HG03558 (cell line): ENCODE measurements around the gene RNASE11.
"Not testable (repeated sequence)": the region's sequence is repeated elsewhere in the genome, so short reads cannot be mapped to it uniquely, and the experiment has no call there.

Source experiments
- ATAC-seq: cut with Tn5 transposase; IDR thresholded peaks from one replicate; pipeline ENCODE4 v1.9.1; 2021; ENCODE audit warnings: moderate number of reproducible peaks; ENCODE audit not compliant: unreplicated experiment; ENCODE audit errors: extremely low read depth

RNASE11 gene

DNA sequence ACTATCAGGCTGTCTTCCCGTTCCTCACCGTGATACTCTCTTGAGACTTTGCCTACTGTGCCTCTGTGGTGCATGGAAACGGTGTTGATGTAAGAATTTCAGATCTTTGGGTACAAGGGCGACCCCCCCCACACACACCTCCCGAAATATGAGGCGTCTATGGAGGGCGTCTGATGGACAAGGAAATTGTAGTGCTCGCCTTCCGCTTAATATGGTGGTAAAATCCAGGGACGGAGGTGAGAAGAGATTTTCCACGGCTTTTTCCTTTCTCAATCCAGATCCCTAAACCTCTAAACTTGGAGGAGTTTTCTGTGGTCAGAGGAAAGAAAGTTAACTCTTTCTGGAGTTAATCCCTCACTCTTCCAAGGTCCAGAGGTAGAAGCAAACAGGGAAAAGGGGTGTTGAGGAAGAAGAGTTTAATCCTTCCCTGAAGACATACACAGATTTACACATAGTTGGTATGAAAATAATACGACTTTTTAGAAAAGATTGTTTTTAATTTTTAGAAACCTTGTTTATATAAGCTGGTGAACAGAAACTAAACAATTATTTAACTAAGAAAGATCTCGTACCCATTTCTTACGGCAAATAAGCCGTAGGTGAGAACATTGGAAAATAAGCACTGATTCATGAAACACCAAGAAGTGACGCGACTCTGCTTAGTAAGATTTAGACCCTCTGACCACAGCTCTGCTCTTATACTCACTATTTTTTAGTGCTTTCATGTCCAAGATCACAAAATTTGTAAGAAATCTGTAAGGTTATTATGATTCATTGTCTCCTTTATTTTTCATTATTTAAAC, 26.4 kb upstream of the RNASE11 start:
- peak; percentile 2 for ATAC-seq

DNA sequence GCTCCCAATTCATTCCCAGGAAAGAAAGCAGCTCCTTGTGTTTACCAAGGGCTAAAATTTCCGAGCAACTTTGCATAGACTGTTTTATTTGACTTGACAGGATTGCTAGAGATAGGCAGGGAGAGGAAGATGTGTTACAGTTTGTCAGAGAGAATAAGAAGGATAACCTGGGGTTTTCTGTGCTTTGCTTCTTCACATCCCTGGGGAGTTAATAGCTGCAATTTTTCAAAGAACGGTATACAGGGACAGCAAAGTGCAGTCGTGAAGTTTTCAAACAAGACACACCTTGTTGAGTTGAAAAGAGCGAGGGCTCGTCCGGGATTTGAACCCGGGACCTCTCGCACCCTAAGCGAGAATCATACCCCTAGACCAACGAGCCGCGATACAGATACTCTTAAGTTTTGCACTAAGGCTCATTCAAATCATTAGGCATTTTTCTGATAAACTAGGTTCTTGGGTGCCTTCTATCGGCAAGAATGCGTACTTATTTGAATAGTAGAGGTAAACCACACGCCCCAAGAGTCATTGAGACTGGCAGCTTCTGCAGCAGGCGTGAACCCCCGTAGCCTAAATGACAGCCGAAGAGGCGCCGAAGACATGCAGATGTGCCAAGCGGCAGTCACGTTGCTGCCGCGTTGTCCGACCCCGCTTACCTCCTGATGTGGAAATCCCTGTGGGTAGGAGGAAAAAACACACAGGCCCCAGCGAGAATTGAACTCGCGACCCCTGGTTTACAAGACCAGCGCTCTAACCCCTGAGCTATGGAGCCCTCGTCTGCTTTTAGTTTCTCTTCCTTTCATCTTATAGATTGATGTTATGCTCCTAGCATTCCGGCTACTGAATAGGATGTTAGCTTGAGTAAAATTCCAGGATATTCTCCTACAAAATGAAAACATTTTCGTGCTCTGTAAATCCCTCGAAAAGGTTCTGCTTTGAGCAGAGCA, 25.6 kb upstream of the RNASE11 start:
- ATAC-seq = peak; percentile 52

DNA sequence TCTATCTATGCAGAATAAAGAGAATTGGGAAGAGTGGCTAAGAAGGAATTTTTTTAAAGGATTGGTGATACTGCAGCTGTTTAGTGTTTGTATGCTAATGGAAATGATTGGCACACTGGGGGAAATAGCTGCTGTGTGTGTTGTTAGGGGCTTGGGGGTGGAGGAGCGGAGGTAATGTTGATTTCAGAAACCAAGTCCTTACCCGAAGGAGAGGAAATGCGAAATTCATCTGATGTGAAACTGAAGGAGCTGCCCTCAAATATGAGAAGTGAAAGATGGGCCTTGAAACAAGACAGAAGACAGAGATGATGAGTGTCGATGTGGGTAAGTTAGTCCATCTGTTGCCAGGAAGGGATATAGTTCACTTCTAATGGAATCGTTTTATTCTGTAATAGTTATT, 24.6 kb upstream of the RNASE11 start:
- ATAC-seq = no peak

DNA sequence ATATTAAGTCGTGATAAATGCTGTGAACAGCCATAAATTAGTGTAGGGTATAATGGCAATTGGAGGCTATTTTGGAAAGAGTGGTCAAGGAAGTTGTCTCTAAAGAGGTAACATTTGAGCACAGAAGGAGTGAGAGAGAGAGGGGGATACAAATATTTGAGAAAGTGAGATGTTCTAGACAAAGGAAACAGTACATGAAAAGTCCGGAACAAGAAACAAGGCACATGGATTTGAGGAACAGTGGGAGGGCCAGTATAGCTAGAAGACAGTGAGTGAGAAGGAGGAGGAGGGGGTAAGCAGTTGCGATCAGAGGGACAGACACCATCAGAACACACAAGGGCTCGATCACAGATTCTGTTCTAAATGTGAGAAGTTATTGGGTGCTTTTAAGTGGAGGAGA, 23.5 kb upstream of the RNASE11 start:
- no peak for ATAC-seq

DNA sequence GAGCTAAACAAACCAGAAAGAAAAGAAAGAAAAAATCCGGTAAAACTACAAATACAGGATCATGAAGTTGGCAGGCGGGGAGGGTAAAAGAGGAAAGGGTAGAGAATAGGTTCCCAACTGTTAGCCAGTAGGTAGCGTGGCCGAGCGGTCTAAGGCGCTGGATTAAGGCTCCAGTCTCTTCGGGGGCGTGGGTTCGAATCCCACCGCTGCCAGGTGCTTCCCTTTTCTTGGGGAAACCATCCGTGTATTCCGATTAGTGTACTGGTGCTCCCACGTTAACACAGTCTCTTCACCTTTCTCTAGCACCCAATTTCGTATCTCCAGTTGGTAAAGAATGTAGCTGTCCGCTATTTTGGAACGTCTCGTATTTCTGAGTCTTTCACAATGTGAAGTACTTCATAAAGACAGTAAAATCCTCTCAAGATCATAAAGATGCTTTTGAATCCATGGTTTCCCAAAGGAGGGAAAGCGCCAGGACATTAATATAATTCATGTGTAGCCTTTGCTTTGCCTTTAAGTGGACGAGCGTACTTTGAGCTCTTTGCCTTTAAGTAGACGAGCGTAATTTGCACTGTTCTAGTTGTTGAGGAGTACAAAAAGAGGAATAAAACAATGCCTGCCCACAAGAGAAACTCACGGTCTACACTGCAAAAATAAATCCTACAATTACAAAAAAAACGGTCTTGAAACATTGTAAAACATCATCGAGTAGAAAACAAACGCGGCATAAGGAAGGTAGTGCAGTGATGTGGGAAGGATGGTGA, 22.4 kb upstream of the RNASE11 start:
- no peak for ATAC-seq

DNA sequence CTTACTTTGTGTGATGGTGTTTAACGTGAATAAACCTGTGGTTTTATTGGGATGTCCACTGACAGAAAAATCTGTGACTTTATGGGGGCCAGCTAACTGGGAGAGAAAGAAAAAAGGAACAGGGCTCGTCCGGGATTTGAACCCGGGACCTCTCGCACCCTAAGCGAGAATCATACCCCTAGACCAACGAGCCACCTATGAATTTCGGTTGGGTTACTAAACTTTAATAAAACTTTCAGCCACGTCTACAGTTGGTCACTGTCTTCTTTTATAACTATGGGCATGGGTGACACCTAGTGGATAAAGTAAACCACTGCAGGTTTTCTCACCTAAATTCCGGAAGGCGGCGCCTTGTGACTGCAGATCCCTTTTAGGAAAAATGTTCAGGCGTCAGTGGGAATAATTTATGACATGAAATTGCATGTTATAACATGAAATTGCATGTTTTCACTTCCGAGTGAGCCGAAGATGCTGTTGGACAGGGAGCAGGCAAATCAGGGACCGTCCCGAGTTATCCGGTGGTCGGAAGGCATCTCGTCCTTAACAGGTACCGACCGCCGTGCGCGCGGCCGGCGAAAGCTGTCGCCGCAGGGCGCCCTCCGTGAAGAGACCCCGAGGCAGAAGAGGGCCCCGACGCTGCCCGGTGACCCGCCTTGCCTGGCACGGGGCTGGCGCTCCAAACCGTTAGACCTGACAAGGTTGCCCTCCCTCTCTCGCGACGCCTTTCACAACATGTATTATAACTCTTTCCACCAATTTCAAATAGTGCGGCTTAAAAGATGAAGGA, 21.6 kb upstream of the RNASE11 start:
- no peak for ATAC-seq

DNA sequence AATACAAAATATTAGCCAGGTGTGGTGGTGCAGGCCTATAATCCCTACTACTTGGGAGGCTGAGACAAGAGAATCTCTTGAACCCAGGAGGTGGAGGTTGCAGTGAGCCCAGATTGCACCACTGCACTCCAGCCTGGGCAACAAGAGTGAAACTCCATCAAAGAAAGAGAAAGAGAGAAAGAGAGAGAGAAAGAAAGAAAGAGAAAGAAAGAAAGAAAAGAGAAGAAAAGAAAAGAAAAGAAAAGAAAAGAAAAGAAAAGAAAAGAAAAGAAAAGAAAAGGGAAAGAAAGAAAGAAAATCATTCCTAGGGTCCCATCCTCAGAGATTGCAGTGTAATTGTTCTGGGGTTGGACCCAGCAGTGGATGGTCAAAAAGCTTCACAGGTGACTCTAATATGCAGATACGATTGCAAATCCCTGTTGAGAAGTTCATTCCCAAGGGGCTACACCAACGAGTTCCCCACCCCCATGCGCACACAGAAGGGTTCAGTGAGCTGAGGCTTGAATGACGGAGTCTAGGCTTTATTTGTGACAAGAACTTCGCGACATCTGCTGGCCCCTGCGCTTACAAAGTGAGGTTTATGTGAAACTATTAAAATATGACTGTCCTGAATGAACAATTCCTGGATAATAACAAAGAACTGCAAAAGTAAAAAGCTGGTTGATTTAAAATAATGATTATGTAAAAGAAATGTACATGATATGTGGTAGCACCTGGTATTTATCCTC, 20.7 kb upstream of the RNASE11 start:
- no peak for ATAC-seq

DNA sequence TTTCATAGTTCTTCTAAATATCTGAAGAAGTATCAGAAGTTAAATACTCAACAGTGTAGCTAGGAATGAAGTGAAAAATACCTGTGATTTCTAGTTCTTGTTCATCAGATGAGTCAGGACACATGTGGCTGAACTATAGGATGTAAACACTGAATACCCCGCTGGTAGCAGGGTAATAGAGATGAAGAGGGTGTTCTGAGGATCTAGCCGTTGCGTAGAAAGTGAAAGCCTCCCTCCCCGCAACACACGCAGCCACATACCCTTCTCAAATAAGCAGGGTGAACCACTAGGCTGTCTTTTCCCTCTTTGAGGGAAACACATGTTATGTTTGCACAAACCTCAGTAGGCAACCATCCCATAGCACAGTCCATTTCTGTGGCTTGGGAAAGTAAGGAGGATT, 19.8 kb upstream of the RNASE11 start:
- no peak for ATAC-seq

DNA sequence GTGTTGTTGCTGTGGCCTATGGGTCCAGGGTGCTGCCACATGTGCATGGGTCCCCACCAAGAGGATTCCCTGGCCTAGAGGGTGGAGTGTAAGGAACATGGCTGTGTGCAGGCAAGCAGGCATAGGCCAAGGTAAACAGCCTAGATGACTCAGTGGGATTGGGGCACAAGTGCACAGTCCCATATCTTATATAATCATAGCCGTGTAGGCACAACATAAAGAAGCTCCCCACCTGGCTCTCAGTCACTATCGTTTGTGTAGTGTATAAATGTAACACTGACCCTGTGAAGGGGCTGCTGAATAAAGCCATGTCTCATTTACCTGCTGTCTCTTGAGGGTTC, 19.1 kb upstream of the RNASE11 start:
- no peak for ATAC-seq

DNA sequence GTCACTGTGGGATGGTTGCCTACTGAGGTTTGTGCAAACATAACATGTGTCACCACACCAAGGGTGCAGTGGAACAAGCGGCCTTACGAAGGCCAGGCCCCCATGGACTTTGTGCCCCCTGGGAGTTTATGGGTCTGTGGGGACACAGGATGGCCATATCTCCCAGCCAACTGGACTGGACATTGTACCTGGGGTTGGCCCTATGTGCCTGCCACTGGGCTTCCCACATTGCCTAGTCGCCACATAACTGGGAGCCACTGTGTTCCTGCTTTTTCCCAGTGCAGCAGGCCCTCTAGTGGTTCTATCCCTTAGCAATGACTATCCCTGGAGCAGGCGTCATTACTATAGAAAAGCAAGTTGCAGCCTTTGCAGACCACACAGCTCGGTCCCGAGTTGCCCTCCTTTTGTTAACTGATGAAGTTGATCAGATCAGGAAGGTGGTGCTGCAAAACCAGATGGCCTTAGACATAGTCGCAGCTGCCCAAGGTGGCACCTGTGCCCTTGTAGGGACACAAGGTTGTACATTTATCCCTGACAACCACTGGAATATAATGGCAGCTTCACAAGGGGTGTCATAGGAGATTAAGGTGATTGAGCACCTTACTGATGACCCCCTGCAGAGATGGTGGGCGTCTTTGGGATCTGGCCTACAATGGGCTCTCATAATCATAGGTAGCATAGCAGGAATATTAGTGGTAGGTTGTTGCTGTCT, 18.5 kb upstream of the RNASE11 start:
- ATAC-seq = no peak

DNA sequence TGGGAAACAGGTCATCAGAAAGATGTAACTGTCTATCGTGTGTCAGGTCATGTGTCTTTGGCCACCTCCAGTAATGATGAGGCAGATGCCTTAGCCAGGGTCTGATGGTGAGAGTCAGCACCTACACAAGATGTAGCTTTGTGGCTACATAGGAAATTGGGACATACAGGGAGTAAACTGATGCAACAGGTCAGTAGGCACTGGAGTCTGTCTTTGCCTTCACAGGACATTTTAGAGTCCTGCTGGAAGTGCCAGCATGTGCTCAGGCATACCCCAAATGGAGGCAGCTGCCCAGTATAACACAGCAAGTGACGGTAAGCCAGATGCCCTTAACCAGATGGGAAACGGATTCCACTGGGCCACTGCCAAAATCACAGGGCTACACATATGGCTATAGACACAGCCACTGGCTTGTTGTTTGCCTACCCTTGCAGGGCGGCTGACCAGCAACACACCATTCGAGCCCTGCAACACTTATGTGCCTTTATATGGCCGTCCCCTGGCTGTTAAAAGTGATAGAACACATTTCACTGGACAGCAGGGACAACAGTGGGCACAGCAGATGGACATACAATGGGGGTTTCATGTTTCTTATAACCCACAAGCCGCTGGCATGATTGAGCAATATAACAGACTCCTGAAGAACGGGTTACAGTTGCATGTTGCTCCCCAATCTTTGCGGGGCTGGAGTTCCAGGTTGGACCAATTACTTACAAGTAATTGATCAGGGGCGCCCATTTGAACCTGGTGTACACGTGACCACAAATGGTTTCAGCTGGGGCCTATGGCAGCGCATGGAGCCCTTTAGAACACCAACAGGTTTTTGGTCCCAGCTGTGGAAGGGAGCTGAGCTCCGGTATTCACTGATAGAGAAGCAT, 16.3 kb upstream of the RNASE11 start:
- ATAC-seq = no peak

DNA sequence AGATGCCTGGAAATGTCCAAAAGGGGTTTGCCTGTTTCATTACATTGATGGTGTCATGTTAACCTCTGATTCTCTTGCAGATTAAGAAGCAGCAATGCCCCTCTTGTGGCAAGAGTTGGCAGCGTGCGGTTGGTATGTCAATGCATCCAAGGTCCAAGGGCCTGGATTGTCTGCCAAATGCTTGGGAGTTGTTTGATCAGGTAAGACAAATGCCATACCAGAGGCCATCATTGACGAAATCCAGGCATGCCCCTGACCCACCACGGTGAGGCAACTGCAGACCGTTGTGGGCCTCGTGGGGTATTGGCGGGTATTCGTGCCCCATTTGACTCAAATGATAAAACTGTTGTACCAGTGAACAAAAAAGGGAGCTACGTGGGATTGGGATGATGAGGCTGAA, 14.8 kb upstream of the RNASE11 start:
- ATAC-seq = no peak

DNA sequence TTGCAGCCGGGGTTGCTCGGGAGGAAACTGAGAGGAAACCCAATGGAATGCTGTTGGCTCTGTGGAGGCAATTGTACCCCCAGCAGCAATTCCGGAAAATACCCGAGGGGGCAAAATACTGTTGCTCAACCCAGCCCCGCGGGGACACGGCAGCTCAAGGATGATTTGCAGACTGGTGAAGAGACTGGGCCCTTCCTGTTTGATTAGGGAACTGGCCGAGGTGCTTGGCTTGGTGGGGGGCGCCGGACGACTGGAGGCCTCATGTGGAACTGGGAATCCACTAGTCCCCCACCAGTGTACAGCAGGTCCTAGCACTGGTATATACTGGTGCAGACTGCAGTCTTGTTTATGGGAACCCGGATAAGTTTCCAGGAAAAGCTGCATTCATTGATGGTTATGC, 13.7 kb upstream of the RNASE11 start:
- no peak for ATAC-seq

DNA sequence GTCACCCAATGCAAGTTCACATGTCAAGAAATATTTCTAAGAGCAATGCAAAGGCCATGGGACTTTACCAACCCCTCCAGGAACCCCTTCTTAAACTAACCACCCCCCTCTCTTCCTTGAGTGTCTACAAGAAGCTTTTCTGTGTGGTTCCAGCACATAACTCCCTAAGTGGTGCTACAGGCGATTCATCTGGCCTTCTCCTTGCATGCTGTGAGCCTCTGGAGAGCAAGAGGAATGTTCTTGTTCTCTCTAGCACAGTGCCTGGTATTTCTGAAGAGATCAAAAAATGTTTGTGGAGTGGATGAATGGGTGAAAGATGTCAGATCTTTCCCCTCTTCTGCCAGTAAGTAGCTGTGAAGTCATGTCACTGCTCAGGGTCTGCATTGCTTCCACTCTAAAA, 9.3 kb upstream of the RNASE11 start:
- ATAC-seq = no peak

DNA sequence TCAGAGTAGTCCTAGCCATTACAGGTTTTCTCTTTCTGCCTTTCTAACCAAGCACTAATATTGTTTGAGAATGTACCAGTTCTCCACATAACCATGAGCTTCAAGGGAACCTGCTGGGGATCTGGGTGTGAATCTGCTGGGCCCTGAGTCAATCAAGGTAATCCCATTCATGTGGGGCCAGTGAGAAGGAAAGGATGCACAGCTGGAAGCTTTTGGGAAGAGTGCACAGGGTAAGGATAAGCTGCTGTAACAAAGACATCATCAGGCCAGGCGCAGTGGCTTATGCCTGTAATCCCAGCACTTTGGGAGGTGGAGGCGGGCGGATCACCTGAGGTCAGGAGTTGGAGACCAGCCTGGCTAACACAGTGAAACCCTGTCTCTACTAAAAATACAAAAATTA, 7.9 kb upstream of the RNASE11 start:
- not testable (repeated sequence) for ATAC-seq

DNA sequence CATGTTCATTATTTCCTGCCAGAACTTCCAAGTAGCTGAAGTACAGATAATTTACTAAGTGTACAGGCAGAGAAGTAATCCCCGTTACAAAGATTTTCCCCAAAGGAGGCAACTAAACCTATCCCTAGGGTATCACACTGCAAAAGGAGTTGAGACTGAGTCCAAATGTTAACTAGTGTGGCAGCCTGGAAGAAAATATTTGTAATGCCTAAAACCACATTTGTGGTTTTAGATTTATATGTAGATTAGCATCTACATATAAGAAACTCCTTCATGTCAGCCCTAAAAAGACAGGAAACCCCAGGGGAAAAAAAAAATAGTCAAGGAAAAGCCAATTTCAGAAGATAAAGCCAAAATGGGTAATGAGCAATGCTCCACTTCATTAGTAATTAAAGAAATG, 4.8 kb upstream of the RNASE11 start:
- ATAC-seq = no peak

DNA sequence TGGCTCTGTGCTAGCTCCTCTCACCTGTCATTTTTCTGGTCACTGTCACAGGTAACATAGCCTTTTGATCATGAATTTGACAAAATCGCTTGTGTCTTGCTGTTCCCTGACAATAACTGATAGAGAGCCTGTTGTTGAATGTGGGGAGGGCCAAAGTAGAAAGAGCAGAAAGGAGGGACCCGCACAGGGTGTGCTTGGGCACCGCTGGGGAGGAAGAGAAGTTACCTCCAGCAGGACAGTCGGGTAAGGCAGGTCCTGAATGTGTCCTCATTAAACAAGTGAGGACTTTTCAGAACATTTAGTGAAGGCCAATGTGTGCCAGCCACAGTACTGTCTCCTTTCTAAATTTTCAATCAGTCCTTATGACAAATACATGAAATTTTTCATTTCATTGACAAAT, 3.4 kb upstream of the RNASE11 start, which contains the start of gene RNASE12:
RNASE12 (minus strand) TSS at position 142 of the 400 bp plus-strand sequence. CDS start 653 bp downstream, outside the sequence.
- ATAC-seq = no peak

DNA sequence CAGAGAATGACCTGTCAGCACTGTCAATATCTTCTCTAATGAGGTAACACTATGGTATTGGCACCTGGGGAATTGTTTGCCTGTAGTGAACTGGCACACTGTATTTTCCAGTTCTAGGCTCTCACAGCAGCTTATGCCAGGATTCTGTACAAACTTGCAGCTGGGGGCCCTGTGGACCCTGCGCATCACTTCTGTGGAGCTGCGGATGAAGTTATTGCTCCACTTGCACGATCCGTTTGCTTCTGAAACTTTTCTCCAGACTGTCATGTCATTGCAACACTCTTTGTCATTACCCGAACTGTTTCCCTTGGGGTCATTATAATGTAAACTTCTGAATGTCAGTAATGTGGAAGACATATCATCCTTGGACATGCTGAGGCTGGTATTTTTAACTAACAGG, 3.9 kb downstream of the RNASE11 start:
- no peak for ATAC-seq
